ENCODE measurements around the gene COL6A2. TPM values are rescaled to one million over a fixed set of nuclear protein-coding genes. Genes with fewer than 3 reads are reported as not detected.

Gene COL6A2
- 1,821 and 1,951 TPM in 2 replicates for total RNA-seq
- long read RNA-seq, partial matches to known transcripts: 11 of 14 reads
- long read RNA-seq, other reads (novel, unspliced or antisense): 3 of 14 reads

GRCh38 chr21:46097336-46098293 lies at the start of gene COL6A2:
TSS of gene COL6A2 (plus strand) at chr21:46098112.
- DNase-seq (ENCODE audit: extremely low spot score, unreplicated experiment): peak; percentile 90
- H3K9me3 Mint-ChIP-seq (ENCODE audit: unreplicated experiment): peaks cover 14% of the 10 kb centered on the region
- TF ChIP-seq, protein P1, sequence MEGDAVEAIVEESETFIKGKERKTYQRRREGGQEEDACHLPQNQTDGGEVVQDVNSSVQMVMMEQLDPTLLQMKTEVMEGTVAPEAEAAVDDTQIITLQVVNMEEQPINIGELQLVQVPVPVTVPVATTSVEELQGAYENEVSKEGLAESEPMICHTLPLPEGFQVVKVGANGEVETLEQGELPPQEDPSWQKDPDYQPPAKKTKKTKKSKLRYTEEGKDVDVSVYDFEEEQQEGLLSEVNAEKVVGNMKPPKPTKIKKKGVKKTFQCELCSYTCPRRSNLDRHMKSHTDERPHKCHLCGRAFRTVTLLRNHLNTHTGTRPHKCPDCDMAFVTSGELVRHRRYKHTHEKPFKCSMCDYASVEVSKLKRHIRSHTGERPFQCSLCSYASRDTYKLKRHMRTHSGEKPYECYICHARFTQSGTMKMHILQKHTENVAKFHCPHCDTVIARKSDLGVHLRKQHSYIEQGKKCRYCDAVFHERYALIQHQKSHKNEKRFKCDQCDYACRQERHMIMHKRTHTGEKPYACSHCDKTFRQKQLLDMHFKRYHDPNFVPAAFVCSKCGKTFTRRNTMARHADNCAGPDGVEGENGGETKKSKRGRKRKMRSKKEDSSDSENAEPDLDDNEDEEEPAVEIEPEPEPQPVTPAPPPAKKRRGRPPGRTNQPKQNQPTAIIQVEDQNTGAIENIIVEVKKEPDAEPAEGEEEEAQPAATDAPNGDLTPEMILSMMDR (IDR thresholded peaks at IDR 0.05): peak; percentile 75
- peak within 1 kb of the TSS; percentile 88 for H3K4me3 Mint-ChIP-seq (ENCODE audit: unreplicated experiment)
- peaks cover 16% of the 10 kb centered on the region for H3K36me3 Mint-ChIP-seq (ENCODE audit: unreplicated experiment)
- H3K4me1 Mint-ChIP-seq (ENCODE audit: unreplicated experiment): peaks cover 33% of the 10 kb centered on the region
- H3K27me3 Mint-ChIP-seq (ENCODE audit: unreplicated experiment): no peaks in the 10 kb centered on the region
- H3K27ac Mint-ChIP-seq (ENCODE audit: unreplicated experiment): peak within 1 kb of the TSS; percentile 83

DNA sequence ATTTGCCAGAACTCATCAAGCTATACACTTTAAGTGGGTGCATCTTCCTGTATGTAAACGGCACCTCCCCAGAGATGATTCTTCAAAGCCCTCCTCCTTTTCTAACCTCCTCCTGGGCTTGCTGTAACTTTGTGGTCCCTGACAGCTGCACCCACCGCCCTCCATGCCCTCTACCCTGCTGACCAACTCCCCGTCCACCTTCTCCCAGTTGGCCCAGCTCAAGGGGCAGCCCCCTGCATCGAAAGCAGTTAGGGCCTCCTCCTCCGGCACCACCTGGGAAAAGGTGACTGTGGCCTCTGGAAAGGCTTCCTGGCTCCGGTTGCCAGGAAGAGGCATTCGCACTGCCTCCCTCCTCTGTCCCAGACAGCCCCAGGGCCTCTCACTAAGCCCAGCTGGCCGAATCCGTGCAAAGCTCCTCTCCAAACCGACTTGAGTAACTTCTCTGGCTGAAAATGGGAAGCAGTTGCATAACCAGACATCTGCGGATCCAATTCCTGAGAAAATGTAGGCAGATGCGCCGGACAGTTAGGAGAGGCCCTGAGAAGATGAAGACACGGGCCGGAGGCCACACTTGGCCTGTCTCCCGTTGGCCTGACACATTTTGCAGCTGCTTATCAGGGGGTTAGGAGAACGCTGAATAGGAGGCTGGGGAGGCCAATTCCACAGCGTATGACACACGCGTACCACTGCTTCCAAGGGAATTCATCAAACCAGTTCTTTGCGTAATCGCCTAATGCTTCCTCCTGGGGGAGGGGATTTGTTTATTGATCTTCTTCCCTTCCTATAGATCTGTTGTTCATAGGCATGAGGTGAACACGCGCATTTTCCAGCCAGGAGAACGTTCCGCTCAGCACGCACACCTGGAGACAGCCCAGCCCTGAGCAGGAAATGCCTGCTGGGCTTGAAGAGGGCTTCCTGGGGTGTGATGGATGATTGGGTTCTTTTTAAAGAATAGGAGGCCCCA lies 48.7 kb upstream of the COL6A2 start:
- no peaks in the 10 kb centered on the region for H3K27me3 Mint-ChIP-seq (ENCODE audit: unreplicated experiment)
- H3K4me3 Mint-ChIP-seq (ENCODE audit: unreplicated experiment): no peak overlapping the region
- TF ChIP-seq, protein P1 (IDR thresholded peaks at IDR 0.05): no peak
- no peaks in the 10 kb centered on the region for H3K9me3 Mint-ChIP-seq (ENCODE audit: unreplicated experiment)
- peaks cover 36% of the 10 kb centered on the region for H3K4me1 Mint-ChIP-seq (ENCODE audit: unreplicated experiment)
- no peaks in the 10 kb centered on the region for H3K36me3 Mint-ChIP-seq (ENCODE audit: unreplicated experiment)
- DNase-seq (ENCODE audit: extremely low spot score, unreplicated experiment): peak; percentile 87
- no peak overlapping the region for H3K27ac Mint-ChIP-seq (ENCODE audit: unreplicated experiment)

GRCh38 chr21:46049890-46050667 lies 47.8 kb upstream of the COL6A2 start:
- Mint-ChIP-seq H3K9me3 (ENCODE audit: unreplicated experiment) (no peaks in the 10 kb centered on the region), H3K4me1 (ENCODE audit: unreplicated experiment) (peaks cover 32% of the 10 kb centered on the region), H3K4me3 (ENCODE audit: unreplicated experiment) (no peak overlapping the region), H3K36me3 (ENCODE audit: unreplicated experiment) (no peaks in the 10 kb centered on the region), H3K27ac (ENCODE audit: unreplicated experiment) (no peak overlapping the region), H3K27me3 (ENCODE audit: unreplicated experiment) (no peaks in the 10 kb centered on the region)
- DNase-seq (ENCODE audit: extremely low spot score, unreplicated experiment): peak; percentile 80
- TF ChIP-seq, protein P1 (IDR thresholded peaks at IDR 0.05): no peak

GRCh38 chr21:46050668-46051378 lies 47.1 kb upstream of the COL6A2 start:
- Mint-ChIP-seq H3K27me3 (ENCODE audit: unreplicated experiment) (no peaks in the 10 kb centered on the region), H3K27ac (ENCODE audit: unreplicated experiment) (no peak overlapping the region), H3K36me3 (ENCODE audit: unreplicated experiment) (no peaks in the 10 kb centered on the region), H3K9me3 (ENCODE audit: unreplicated experiment) (no peaks in the 10 kb centered on the region), H3K4me3 (ENCODE audit: unreplicated experiment) (no peak overlapping the region), H3K4me1 (ENCODE audit: unreplicated experiment) (peaks cover 26% of the 10 kb centered on the region)
- TF ChIP-seq, protein P1 (IDR thresholded peaks at IDR 0.05): no peak
- peak; percentile 80 for DNase-seq (ENCODE audit: extremely low spot score, unreplicated experiment)
